Lower leg skin (tissue), 3 donors: Measurements from ENCODE around the gene GREB1.
A peak's percentile ranks its signal among the peaks of the same experiment; 100 is the strongest.

Experiments
- CTCF ChIP-seq, 3 donors: fragments of 450-650 bp; IDR thresholded peaks; one replicate each; pipeline ENCODE4 v1.5.1; 2016; ENCODE audit warnings: antibody characterized with exemption in 3 of 3, mild to moderate bottlenecking in 3 of 3, moderate library complexity in 2 of 3
- POLR2A ChIP-seq, 2 donors: fragments of 450-650 bp; IDR thresholded peaks; one replicate each; pipeline ENCODE4 v1.6.1; 2016 to 2017; ENCODE audit warnings: antibody characterized with exemption in 2 of 2, mild to moderate bottlenecking in 1 of 2, moderate library complexity in 1 of 2

- TF ChIP-seq POLR2A (IDR thresholded peaks at IDR 0.05) (no peak), CTCF (IDR thresholded peaks at IDR 0.05) (peak in 1 of 3 donors; percentile 82)
Observed at GRCh38 chr2:11582862-11583752, 49.3 kb downstream of the GREB1 start.
